NT2/D1 (cell line): ENCODE data around the gene SRSF5.

Experiments used
- SUZ12 ChIP-seq: IDR thresholded peaks from 2 replicates; pipeline ENCODE4 v1.6.1; 2011; ENCODE audit not compliant: insufficient read length, insufficient read depth; ENCODE audit errors: extremely low read depth
- YY1 ChIP-seq: IDR thresholded peaks from 2 replicates; pipeline ENCODE4 v1.6.1; 2011; ENCODE audit not compliant: insufficient read length, insufficient read depth
- ZNF274 ChIP-seq: IDR thresholded peaks from 2 replicates; pipeline ENCODE4 v1.6.1; 2011; ENCODE audit warnings: mild to moderate bottlenecking, low read depth, low read length

DNA sequence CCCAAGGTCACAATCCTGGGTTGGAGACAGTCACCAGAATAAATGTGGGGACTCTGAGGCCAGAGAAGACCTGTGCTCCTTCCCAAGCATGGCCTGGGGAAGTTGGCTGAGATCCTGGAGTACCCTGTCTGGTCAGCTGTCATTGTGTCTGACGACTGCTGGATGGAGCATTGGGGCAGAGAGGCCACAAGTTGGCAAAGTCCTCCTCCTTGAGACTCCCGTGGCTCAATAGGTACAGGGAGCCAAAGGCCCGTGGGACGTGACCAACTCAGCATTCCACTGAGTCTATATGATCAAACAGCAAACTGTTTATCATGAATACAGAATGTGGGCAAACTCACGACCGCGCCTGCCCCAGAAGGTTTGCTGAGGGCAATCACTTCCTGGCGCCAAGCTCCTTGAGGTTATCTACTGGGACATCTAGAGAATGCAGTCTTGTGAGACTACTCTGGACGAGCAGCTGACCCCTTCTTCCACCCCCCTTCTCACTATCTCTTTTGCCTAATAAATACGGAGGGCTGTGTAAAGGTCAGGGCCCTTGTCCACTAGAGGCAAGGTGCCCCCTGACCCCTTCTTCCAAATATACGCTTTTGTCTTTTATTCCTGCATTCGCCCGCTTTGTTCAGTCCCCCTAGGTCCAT, 44.4 kb downstream of the SRSF5 start:
- TF ChIP-seq YY1 (no peak), ZNF274 (no peak), SUZ12 (no peak)
